NT2/D1 (cell line): ENCODE measurements around the gene GRB10.

Source experiments
- SUZ12 ChIP-seq: IDR thresholded peaks from 2 replicates; pipeline ENCODE4 v1.6.1; 2011; ENCODE audit not compliant: insufficient read length, insufficient read depth; ENCODE audit errors: extremely low read depth
- YY1 ChIP-seq: IDR thresholded peaks from 2 replicates; pipeline ENCODE4 v1.6.1; 2011; ENCODE audit not compliant: insufficient read length, insufficient read depth
- ZNF274 ChIP-seq: IDR thresholded peaks from 2 replicates; pipeline ENCODE4 v1.6.1; 2011; ENCODE audit warnings: mild to moderate bottlenecking, low read depth, low read length

GRCh38 chr7:50554431-50555322, 228.0 kb downstream of the GRB10 start:
- TF ChIP-seq YY1 (no peak), SUZ12 (no peak), ZNF274 (no peak)
